ENCODE results near the gene ZFAND4.
"Not testable (repeated sequence)": the region's sequence is repeated elsewhere in the genome, so short reads cannot be mapped to it uniquely, and the experiment has no call there.

The ZFAND4 gene

GRCh38 chr10:45657033-45657926 lies 15.3 kb downstream of the ZFAND4 start:
- no peaks in the 10 kb centered on the region for H3K36me3 ChIP-seq (ENCODE audit: insufficient read depth)
- H3K4me1 ChIP-seq (ENCODE audit: low read depth, poor library complexity, severe bottlenecking) = no peaks in the 10 kb centered on the region
- H3K27me3 ChIP-seq (ENCODE audit: insufficient read depth, low read depth) = no peaks in the 10 kb centered on the region
- no peak overlapping the region for H2AFZ ChIP-seq (ENCODE audit: low read depth)
- no peaks in the 10 kb centered on the region for H4K20me1 ChIP-seq (ENCODE audit: insufficient read depth)
- no peak overlapping the region for H3K9ac ChIP-seq
- TF ChIP-seq CTCF (conservative IDR thresholded peaks at IDR 0.05; ENCODE audit: low read depth, low read length) = no peak
- no peak overlapping the region for H3K27ac ChIP-seq
- no peak overlapping the region for H3K4me3 ChIP-seq (IDR thresholded peaks at IDR 0.05; ENCODE audit: insufficient read depth, low read depth, low read length)
- H3K4me2 ChIP-seq = no peak overlapping the region
- H3K79me2 ChIP-seq (ENCODE audit: insufficient read depth, low read depth) = no peaks in the 10 kb centered on the region

GRCh38 chr10:45655219-45655618 lies 17.4 kb downstream of the ZFAND4 start:
- no peak overlapping the region for H3K9ac ChIP-seq
- H3K27ac ChIP-seq = no peak overlapping the region

GRCh38 chr10:45654753-45655141 lies 17.8 kb downstream of the ZFAND4 start:
- not testable (repeated sequence) for H3K4me1 ChIP-seq (ENCODE audit: low read depth, poor library complexity, severe bottlenecking); H3K9ac ChIP-seq; H3K4me3 ChIP-seq (IDR thresholded peaks at IDR 0.05; ENCODE audit: insufficient read depth, low read depth, low read length); H3K36me3 ChIP-seq (ENCODE audit: insufficient read depth); H3K4me2 ChIP-seq; H3K79me2 ChIP-seq (ENCODE audit: insufficient read depth, low read depth); H3K27ac ChIP-seq; H4K20me1 ChIP-seq (ENCODE audit: insufficient read depth); H3K27me3 ChIP-seq (ENCODE audit: insufficient read depth, low read depth); H2AFZ ChIP-seq (ENCODE audit: low read depth)

More at GRCh38 chr10:45655219-45655618, 17.4 kb downstream of the ZFAND4 start:
- Histone ChIP-seq H4K20me1 (ENCODE audit: insufficient read depth) (no peaks in the 10 kb centered on the region), H3K4me2 (no peak overlapping the region), H3K36me3 (ENCODE audit: insufficient read depth) (no peaks in the 10 kb centered on the region), H2AFZ (ENCODE audit: low read depth) (no peak overlapping the region), H3K4me1 (ENCODE audit: low read depth, poor library complexity, severe bottlenecking) (no peaks in the 10 kb centered on the region), H3K27me3 (ENCODE audit: insufficient read depth, low read depth) (no peaks in the 10 kb centered on the region), H3K79me2 (ENCODE audit: insufficient read depth, low read depth) (no peaks in the 10 kb centered on the region), H3K4me3 (IDR thresholded peaks at IDR 0.05; ENCODE audit: insufficient read depth, low read depth, low read length) (no peak overlapping the region)
- TF ChIP-seq CTCF (conservative IDR thresholded peaks at IDR 0.05; ENCODE audit: low read depth, low read length) = no peak

- Histone ChIP-seq H3K4me3 (IDR thresholded peaks at IDR 0.05; ENCODE audit: insufficient read depth, low read depth, low read length) (no peak overlapping the region), H3K36me3 (ENCODE audit: insufficient read depth) (no peaks in the 10 kb centered on the region), H3K27me3 (ENCODE audit: insufficient read depth, low read depth) (no peaks in the 10 kb centered on the region), H3K27ac (no peak overlapping the region), H3K79me2 (ENCODE audit: insufficient read depth, low read depth) (no peaks in the 10 kb centered on the region), H3K4me1 (ENCODE audit: low read depth, poor library complexity, severe bottlenecking) (no peaks in the 10 kb centered on the region), H2AFZ (ENCODE audit: low read depth) (no peak overlapping the region), H3K9ac (no peak overlapping the region), H3K4me2 (no peak overlapping the region), H4K20me1 (ENCODE audit: insufficient read depth) (no peaks in the 10 kb centered on the region)
- no peak for TF ChIP-seq CTCF (conservative IDR thresholded peaks at IDR 0.05; ENCODE audit: low read depth, low read length)
Measured at GRCh38 chr10:45653454-45653853, 19.1 kb downstream of the ZFAND4 start.

- Histone ChIP-seq H3K4me2 (no peak overlapping the region), H3K9ac (no peak overlapping the region), H3K36me3 (ENCODE audit: insufficient read depth) (no peaks in the 10 kb centered on the region), H3K79me2 (ENCODE audit: insufficient read depth, low read depth) (no peaks in the 10 kb centered on the region), H2AFZ (ENCODE audit: low read depth) (no peak overlapping the region), H3K27me3 (ENCODE audit: insufficient read depth, low read depth) (no peaks in the 10 kb centered on the region), H4K20me1 (ENCODE audit: insufficient read depth) (no peaks in the 10 kb centered on the region), H3K27ac (no peak overlapping the region), H3K4me3 (IDR thresholded peaks at IDR 0.05; ENCODE audit: insufficient read depth, low read depth, low read length) (no peak overlapping the region), H3K4me1 (ENCODE audit: low read depth, poor library complexity, severe bottlenecking) (no peaks in the 10 kb centered on the region)
- no peak for TF ChIP-seq CTCF (conservative IDR thresholded peaks at IDR 0.05; ENCODE audit: low read depth, low read length)
Measured at GRCh38 chr10:45652511-45652910, 20.1 kb downstream of the ZFAND4 start.

Data from KMS-11 (cell line).